Astrocyte of the cerebellum (primary cell): ENCODE data around the gene DENND1B.
"Not testable (repeated sequence)": the region's sequence is repeated elsewhere in the genome, so short reads cannot be mapped to it uniquely, and the experiment has no call there.

Source experiments
- DNase-seq: peaks from one replicate; pipeline ENCODE4 v3.0.0-alpha.2; 2011; ENCODE audit warnings: low read depth
- H3K4me3 ChIP-seq: 2 replicates; pipeline ENCODE4 v1.5.1; 2011; ENCODE audit warnings: mild to moderate bottlenecking, low read depth, low read length, moderate library complexity
- CTCF ChIP-seq: IDR thresholded peaks from 2 replicates; pipeline ENCODE4 v1.5.1; 2012; ENCODE audit warnings: low read length, low read depth, moderate library complexity, mild to moderate bottlenecking; ENCODE audit errors: missing control alignments
- in situ Hi-C: cut with HindIII; loops from 2 replicates; pipeline ENCODE4 v1.10.0; 2017; ENCODE audit warnings: low sequenced_read_pairs

The DENND1B gene

GRCh38 chr1:197598935-197599334, 176.3 kb downstream of the DENND1B start:
- in situ Hi-C loops: no loop called here
- TF ChIP-seq CTCF: no peak
- DNase-seq: no peak
- H3K4me3 ChIP-seq: no peak overlapping the region

GRCh38 chr1:197595304-197595904, 179.9 kb downstream of the DENND1B start:
- in situ Hi-C loops: no loop called here

GRCh38 chr1:197590687-197591086, 184.6 kb downstream of the DENND1B start:
- no peak overlapping the region for H3K4me3 ChIP-seq
- DNase-seq: no peak
- in situ Hi-C loops: no loop called here
- TF ChIP-seq CTCF: no peak

More at GRCh38 chr1:197595304-197595904, 179.9 kb downstream of the DENND1B start:
- H3K4me3 ChIP-seq: no peak overlapping the region
- TF ChIP-seq CTCF: no peak
- no peak for DNase-seq

- in situ Hi-C loops: no loop called here
- DNase-seq: no peak
Measured at GRCh38 chr1:197585809-197586208, 189.5 kb downstream of the DENND1B start.

GRCh38 chr1:197577580-197577979, 197.7 kb downstream of the DENND1B start:
- no peak overlapping the region for H3K4me3 ChIP-seq
- in situ Hi-C loops: no loop called here
- TF ChIP-seq CTCF: no peak
- no peak for DNase-seq

More at GRCh38 chr1:197585809-197586208, 189.5 kb downstream of the DENND1B start:
- H3K4me3 ChIP-seq: no peak overlapping the region
- no peak for TF ChIP-seq CTCF

GRCh38 chr1:197575531-197575930, 199.7 kb downstream of the DENND1B start:
- DNase-seq, H3K4me3 ChIP-seq, in situ Hi-C loops: not testable (repeated sequence)

- H3K4me3 ChIP-seq: no peak overlapping the region
- DNase-seq: no peak
- in situ Hi-C loops: no loop called here
- no peak for TF ChIP-seq CTCF
Measured at GRCh38 chr1:197572169-197572568, 203.1 kb downstream of the DENND1B start.
